Measurements from ENCODE around the gene CACNA1I. TPM values are rescaled to one million over a fixed set of nuclear protein-coding genes. Genes with fewer than 3 reads are reported as not detected.
"Not testable (repeated sequence)": the region's sequence is repeated elsewhere in the genome, so short reads cannot be mapped to it uniquely, and the experiment has no call there.

CACNA1I gene
- total RNA-seq, 1 donor from 2014 or later = 0.60 TPM

- Mint-ChIP-seq H3K27ac (no peak overlapping the region), H3K9me3 (no peaks in the 10 kb centered on the region), H3K27me3 (peaks cover 32% of the 10 kb centered on the region), H3K36me3 (no peaks in the 10 kb centered on the region), H3K4me1 (ENCODE audit: unreplicated experiment) (no peaks in the 10 kb centered on the region), H3K4me3 (no peak overlapping the region)
- no peak for TF ChIP-seq CTCF (conservative IDR thresholded peaks at IDR 0.05)
- no peak for DNase-seq (ENCODE audit: extremely low spot score, unreplicated experiment)
Measured at GRCh38 chr22:39731881-39732555, 161.5 kb downstream of the CACNA1I start.

- no peak overlapping the region for H3K4me3 Mint-ChIP-seq
- DNase-seq (ENCODE audit: extremely low spot score, unreplicated experiment) = no peak
- TF ChIP-seq CTCF (conservative IDR thresholded peaks at IDR 0.05) = no peak
- H3K4me1 Mint-ChIP-seq (ENCODE audit: unreplicated experiment) = no peaks in the 10 kb centered on the region
- no peaks in the 10 kb centered on the region for H3K9me3 Mint-ChIP-seq
- no peaks in the 10 kb centered on the region for H3K36me3 Mint-ChIP-seq
- H3K27me3 Mint-ChIP-seq = peaks cover 31% of the 10 kb centered on the region
- H3K27ac Mint-ChIP-seq = no peak overlapping the region
Measured at GRCh38 chr22:39732625-39733024, 162.1 kb downstream of the CACNA1I start.

GRCh38 chr22:39733191-39733590 is 162.6 kb downstream of the CACNA1I start:
- DNase-seq (ENCODE audit: extremely low spot score, unreplicated experiment) = no peak
- Mint-ChIP-seq H3K27ac (no peak overlapping the region), H3K4me1 (ENCODE audit: unreplicated experiment) (no peaks in the 10 kb centered on the region), H3K4me3 (no peak overlapping the region), H3K9me3 (no peaks in the 10 kb centered on the region), H3K27me3 (peaks cover 36% of the 10 kb centered on the region), H3K36me3 (no peaks in the 10 kb centered on the region)
- TF ChIP-seq CTCF (conservative IDR thresholded peaks at IDR 0.05) = no peak

- H3K4me1 Mint-ChIP-seq (ENCODE audit: unreplicated experiment); H3K27ac Mint-ChIP-seq; H3K4me3 Mint-ChIP-seq; H3K36me3 Mint-ChIP-seq; DNase-seq (ENCODE audit: extremely low spot score, unreplicated experiment); H3K9me3 Mint-ChIP-seq: not testable (repeated sequence)
- peaks cover 36% of the 10 kb centered on the region for H3K27me3 Mint-ChIP-seq
Measured at GRCh38 chr22:39734046-39734445, 163.5 kb downstream of the CACNA1I start.

- Mint-ChIP-seq H3K27me3 (peaks cover 39% of the 10 kb centered on the region), H3K4me3 (no peak overlapping the region), H3K27ac (no peak overlapping the region), H3K9me3 (no peaks in the 10 kb centered on the region), H3K36me3 (no peaks in the 10 kb centered on the region), H3K4me1 (ENCODE audit: unreplicated experiment) (no peaks in the 10 kb centered on the region)
- no peak for DNase-seq (ENCODE audit: extremely low spot score, unreplicated experiment)
- no peak for TF ChIP-seq CTCF (conservative IDR thresholded peaks at IDR 0.05)
Measured at GRCh38 chr22:39734866-39735265, 164.3 kb downstream of the CACNA1I start.

- Mint-ChIP-seq H3K4me3 (no peak overlapping the region), H3K9me3 (no peaks in the 10 kb centered on the region), H3K27ac (no peak overlapping the region)
Measured at GRCh38 chr22:39735776-39736175, 165.2 kb downstream of the CACNA1I start.

More at GRCh38 chr22:39735776-39736175, 165.2 kb downstream of the CACNA1I start:
- Mint-ChIP-seq H3K27me3 (peaks cover 39% of the 10 kb centered on the region), H3K36me3 (no peaks in the 10 kb centered on the region), H3K4me1 (ENCODE audit: unreplicated experiment) (no peaks in the 10 kb centered on the region)
- no peak for DNase-seq (ENCODE audit: extremely low spot score, unreplicated experiment)
- TF ChIP-seq CTCF (conservative IDR thresholded peaks at IDR 0.05) = no peak
